Measurements from ENCODE around the gene RAB26.

RAB26 gene

DNA sequence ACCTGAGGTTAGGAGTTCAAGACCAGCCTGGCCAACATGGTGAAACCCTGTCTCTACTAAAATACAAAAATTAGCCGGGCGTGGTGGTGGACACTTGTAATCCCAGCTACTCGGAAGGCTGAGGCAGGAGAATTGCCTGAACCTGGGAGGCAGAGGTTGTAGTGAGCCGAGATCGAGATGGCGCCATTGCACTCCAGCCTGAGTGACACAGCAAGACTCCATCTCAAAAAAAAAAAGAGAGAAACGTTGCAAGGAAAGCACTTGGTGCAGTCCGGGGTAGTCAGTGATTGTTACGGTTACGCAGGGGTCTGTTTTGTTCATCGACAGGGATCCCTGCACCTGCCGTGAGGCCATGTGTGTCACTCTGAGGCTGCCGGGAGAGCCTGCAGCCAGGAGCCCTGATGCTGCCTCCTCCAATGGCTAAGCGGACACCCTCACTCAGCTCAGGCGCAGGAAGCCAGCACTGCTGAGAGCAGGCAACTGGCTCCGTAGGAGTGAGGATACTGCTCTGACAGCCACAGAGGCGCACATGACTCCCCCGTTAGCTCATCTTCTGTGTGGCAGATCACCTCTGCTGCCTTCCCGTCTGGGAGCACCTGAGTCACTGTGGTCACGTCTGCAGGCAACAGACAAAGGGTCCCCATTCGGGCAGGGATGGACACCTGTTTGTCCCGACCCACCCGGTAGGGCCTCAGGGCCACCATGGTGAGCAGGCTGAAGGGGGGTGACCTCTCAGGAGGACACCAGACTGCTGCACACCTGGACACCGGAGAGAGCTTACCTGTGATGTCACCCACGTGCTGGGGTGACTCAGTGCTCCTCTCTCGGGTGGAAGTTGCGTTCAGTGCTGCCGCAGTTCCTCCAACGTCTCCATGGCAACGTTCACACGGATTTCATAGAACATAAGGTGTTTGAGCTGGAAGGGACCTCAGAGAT, 5.2 kb upstream of the RAB26 start:
- DNase-seq (ENCODE audit: low spot score) = no peak

GRCh38 chr16:2143878-2144485, 4.4 kb upstream of the RAB26 start:
- DNase-seq (ENCODE audit: low spot score) = no peak

DNA sequence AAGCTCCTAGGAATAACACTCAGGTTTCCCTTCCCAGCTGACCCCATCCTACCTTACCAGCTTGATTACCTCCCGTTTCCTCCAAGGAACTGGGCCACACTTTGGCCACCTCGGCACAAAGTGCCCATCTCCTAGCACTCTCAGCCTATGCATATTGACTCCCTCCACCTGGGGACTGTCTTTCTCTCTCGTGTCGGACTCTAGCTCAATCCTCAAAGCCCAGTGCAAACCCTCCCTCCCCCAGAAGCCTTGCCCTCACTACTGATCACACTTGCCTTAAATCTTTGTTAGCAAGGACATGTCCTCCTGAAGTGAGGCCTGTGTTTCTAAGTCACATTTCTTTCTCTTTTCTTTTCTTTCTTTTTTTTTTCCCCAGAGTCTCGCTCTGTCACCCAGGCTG, 2.6 kb upstream of the RAB26 start:
- DNase-seq (ENCODE audit: low spot score) = no peak

DNA sequence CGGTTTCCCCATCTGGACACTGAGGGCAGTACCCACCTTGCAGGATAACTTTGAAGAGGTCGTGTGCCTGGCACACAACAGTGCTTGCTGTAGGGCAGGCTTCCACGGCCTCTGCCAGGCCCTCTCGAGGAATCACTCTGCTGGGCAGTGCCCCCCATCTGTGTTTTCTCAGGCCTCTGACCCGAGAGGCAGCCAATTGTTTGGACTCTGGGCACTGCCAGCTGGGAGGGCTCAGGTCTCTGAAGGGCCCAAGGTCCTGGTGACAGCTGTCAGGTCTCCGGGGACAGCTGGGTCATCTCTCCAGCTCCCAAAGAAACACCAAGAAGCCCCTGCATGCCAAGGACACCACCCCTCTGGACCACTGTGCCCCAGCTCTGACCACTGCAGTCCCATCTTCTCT, 1.0 kb upstream of the RAB26 start:
- no peak for DNase-seq (ENCODE audit: low spot score)

GRCh38 chr16:2148714-2149629, 547 bp downstream of the RAB26 start:
- DNase-seq (ENCODE audit: low spot score) = no peak

DNA sequence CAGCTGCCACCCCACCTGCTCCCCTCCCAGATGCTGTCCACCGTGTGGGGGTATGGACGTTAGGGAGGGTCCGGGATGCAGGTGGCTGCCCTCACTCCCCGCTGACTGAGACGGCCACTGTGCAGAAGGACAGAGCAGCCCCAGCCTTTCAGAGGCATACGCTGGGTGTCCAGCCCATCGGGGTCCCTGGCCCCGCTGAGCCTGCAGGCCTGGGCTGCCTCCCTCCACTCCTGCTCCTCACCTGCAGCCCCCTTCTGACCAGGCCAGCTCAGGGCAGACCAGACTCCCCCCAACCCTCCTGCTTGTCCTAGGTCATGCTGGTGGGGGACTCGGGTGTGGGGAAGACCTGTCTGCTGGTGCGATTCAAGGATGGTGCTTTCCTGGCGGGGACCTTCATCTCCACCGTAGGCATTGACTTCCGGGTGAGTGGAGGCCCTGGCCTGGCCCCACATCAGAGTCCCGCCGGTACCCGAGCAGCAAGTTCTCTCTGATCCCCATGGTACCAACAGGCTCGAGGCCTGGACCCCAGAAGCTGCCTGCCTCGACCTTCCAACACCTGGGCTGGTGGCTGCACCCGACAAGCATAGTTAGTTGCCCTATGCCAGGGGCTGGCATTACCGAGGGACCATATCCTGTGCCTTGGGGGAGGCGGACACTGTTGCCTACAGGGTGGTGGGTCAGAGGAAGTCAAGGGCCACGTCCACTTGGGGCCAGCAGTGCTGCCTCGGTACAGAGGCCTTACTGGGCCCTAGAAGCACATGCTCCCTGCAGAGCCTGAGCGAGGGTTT, 1.4 kb downstream of the RAB26 start:
- DNase-seq (ENCODE audit: low spot score) = no peak

DNA sequence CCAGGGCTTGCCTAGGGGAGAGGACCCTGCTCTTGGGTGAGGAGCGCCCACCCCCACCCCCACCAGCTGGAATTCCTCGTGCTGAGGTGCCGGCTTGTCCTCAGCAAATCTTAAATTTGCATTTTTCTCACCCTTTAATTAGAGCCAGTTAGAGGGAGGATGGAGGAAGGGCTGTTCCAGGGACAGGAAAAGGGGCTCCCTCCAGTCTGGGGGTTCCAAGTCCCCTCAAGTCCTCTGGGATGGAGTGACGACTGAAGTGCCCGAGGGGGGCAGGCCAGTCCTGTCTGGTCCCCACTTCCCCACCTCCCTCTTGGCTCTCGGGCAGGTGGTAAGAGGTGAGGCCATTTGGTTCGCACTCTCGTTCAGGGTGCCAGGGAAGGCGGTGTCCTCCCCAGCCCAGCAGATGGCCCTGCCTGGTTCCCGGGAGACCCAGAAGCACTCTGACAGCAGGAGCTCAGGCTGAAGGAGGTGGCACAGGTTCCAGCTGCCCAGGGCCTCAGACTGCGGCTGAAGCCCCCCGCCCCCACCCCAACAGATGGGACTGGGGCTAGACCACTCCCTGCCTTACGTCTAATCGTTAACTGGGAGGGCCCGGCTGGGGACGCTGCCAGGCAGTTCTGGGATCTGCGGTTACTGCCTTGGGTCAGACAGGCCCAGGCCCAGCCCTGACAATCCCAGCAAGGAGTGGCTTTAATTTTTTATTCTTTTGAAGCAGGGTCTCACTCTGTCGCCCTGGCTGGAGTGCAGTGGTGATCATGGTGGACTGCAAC, 2.2 kb downstream of the RAB26 start:
- no peak for DNase-seq (ENCODE audit: low spot score)

DNA sequence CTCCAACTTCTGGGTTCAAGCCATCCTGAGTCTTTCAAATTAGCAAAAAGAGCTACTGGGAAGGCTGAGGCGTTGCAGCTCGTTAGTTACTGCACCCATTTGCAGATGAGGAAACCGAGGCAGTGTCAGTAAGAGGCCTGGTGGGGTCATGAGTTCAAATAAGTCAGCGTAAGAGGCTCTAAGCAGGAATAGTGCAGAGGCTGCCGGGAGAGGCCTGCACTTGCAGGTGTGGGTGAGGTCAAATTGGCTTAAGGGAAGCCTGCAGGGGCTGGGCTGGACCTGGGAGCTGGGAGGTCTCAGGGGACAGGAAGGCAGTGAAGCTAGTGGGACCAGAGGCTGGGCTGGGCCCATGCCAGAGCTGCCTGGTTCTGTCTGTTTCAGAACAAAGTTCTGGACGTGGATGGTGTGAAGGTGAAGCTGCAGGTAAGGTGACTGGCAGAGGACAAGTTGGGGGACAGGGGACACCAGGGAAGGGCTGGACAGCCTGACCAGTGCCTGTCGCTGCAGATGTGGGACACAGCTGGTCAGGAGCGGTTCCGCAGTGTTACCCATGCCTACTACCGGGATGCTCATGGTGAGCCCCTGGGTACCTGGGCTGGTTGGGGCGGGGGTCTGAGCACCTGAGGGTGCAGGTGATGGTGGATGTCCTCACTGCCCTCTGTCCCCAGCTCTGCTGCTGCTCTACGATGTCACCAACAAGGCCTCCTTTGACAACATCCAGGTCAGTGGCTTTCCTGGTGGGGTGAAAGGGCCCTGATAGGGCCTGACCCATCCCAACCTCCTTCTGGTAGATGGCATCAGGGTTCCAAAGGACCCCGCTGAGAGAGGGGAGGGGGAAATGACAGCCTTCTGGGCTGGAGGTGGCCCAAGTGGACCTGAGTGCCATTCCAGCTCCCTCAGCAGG, 3.0 kb downstream of the RAB26 start:
- DNase-seq (ENCODE audit: low spot score) = no peak

DNA sequence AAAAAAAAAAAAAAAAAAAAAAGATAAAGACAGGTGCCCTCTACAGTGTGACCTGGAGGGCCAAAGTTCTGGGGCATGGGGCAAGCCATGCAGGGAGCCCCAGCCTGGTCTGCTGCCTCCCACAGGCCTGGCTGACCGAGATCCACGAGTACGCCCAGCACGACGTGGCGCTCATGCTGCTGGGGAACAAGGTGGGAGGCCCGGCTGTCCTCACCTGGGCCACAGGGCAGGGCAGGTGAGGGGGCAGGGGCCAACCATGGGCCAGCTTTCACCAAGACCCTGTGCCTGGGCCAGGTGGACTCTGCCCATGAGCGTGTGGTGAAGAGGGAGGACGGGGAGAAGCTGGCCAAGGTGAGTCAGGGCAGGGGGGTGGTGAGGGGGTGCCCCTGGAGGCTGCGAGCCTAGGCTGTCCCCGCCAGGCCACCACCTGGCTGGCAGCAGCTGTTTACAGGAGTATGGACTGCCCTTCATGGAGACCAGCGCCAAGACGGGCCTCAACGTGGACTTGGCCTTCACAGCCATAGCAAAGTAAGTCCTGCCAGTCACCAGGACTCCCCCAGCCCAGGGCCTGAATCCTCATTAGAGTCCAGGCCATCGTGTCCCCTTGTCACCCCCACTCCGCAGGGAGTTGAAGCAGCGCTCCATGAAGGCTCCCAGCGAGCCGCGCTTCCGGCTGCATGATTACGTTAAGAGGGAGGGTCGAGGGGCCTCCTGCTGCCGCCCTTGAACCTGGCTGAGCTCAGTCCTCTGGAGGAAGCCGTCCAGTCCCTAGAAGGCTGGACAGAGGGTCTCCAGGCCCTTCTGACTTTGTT, 4.5 kb downstream of the RAB26 start:
- DNase-seq (ENCODE audit: low spot score) = no peak

DNA sequence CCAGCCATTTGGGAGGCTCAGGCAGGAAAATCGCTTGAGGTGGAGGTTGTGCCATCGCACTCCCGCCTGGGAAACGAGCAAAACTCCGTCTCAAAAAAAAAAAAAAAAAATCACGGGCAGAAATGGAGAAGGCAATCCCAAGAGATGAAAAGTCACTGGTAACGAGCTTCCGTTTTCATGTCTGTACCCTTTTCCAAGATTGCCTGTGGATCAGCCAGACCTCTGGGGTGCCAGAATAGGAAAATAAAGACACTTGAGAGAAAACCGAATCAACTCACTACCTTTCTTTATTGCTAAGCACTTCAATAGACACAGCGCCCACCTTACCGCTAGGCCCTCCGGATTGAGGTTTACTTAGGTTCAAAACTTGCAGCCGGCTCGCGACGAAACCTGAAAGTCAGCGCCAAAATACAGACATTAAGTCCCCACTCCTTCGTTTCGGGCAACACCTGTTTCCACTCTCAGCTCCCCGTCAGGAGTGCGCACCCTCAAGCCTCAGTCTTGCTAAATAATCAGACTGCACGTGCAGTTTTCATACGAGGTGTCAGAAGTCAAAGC, 6.2 kb downstream of the RAB26 start:
- no peak for DNase-seq (ENCODE audit: low spot score)

DNA sequence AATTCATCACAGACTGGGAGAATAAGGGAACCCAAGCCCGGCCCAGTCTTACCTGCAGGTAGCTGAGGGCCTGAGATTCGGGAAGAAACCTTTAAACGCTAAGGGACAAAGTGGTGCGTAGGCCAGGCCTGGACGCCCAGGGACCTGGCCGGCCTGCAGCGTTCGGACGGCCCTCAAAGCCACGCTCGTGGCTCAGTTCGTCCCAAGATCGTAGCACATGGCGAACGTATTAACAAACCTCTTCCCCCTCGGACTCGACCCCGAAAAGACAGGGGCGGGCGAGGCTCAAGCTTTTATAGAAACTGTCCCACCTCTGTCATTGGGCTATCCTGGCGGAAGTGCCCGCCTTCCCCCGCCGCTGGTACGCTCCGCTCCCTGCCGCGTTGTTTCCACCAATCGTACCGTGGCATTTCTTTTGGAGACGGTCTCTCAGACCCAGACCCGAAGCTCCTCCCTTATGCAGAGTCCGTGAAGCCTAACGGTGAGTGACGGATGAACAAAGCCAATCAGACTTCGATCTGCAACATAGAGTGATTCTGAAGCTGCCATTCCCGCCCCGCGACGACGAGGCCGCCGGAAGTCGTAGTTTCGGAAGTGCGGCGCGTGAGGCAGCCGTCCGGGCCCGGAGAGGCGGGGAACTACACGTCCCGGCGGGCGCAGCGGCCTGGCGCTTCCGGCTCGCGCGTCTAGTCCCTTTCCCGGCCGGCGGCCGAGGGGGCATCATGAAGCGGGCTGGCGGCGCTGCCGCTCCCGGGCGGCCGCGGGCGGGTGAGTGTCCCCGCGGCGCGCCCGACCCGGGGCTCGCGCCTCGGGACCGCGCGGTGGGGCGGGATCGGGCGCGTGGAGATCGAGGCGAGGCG, 6.9 kb downstream of the RAB26 start, which contains the start of gene TRAF7:
Gene TRAF7, plus strand, starts transcription at position 692 of the 860 bp plus-strand sequence. CDS start 8,139 bp downstream, outside the sequence.
- peak; percentile 100 for DNase-seq (ENCODE audit: low spot score)

DNA sequence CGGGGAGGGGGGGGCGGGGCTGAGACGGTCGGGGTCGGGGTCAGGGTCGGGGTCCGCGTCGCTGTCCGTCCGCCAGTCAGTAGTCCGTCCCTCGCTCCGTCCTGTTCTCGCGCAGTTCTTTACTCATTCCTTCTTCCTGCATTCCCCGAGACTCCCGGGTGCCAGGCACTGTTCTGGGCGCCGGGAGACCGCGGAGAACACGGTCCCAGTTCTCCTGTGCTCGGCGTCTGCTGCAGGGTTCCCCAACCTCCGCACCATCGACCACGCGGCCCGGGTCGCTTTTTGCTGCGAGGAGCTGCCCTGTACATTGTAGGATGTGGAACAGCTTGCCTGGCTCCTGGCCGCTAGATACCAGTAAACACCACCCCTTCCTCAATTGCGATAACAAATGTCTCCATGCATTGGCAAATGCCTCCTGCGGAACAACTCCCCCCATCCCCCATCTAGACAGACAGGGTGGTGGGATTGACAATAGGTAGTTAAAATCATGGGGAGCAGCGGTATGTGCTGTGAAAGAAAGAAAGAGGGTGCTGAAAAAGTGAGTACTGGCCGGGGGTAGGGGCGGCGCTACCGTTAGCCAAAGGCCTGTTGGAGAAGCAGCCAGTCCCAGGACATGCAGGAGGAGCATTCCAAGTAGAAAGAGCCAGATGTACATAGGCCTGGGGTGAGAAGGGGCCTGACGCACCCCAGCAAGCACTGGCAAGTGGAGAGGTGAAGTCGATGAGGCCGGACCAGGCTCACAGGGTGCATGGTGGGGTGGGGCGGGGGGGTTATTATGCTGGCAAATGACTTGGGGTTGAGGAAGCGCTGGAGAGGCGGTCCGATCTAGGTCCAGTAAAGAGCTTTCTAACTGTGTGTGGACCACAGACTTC, 7.8 kb downstream of the RAB26 start:
- no peak for DNase-seq (ENCODE audit: low spot score)

DNA sequence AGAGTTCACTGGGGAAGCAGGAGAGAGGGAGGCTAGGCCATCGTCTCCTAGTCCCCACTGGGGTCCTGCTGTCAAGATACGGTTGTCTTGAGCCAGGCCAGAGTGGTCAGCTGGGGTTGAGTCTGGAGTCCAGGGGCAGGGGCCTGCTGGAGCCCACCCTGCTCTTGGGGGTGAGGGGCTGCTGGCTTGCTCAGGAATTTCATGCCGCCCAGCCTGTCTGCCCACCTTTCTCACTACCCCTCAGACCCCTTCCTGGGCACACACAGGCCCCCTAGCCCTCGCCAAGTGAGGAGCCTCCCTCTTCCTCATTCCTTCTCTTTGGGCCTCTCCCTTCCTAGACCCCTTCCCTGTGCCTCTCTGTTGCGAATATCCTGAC, 8.4 kb downstream of the RAB26 start:
- DNase-seq (ENCODE audit: low spot score) = no peak

DNA sequence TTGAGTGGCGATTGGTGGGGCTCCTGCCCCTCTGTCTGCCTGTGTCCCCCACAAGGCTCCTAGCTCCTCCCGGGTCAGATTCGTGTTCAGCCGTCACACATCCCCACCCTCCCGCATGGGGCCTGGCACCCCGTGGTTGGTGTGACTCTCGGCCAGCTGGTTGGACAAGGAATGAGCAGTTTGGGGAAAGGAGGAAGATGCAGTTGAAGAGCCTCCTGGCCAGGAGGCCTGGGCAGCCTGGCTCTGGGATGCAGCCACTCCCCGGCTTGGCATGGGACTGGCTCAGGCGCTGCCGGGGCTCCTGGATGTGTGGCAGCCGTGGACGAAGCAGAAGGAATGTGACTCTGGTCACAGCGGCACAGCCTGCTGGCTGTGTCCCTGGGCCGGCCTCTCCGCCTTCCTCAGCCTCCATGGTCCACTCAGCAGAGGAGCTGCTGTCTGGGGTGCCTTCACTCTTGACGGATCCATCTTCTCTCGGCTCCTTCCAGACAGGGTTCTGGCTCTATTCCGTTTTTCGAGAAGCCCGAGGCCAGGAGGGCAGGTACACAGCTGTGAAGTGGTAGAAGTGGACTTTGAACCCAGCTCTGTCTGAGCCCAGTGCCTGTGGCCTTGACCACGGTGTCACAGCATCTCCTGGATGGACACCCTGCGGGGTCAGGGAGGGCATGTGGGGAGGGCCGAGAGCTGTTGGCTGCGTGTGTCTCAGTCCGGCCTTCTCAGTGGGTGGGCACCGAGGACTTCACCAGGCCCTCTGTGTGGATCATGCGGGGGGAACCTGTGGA, 9.2 kb downstream of the RAB26 start:
- DNase-seq (ENCODE audit: low spot score) = no peak

DNA sequence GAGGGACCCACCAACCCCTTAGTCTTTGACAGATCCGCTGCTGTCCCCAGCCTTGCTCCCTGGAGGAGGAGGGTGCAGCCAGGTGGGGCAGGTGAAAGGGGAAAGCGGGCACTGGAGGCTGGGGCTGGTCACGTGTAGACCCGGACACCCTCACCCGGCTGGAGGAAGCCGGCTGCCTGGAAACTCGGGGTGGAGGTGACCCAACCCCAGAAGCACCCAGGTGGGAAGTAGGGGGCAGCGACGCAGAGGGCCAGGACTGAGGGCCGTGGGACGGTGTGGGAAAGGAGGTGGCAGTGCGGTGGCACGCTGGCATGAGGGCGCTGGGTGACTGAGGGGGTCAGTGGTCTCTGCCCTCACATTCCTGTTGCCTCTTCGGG, 9.8 kb downstream of the RAB26 start:
- no peak for DNase-seq (ENCODE audit: low spot score)

All from globus pallidus (tissue), 1 donor.